Measurements from ENCODE around the gene TMEM9.

DNA sequence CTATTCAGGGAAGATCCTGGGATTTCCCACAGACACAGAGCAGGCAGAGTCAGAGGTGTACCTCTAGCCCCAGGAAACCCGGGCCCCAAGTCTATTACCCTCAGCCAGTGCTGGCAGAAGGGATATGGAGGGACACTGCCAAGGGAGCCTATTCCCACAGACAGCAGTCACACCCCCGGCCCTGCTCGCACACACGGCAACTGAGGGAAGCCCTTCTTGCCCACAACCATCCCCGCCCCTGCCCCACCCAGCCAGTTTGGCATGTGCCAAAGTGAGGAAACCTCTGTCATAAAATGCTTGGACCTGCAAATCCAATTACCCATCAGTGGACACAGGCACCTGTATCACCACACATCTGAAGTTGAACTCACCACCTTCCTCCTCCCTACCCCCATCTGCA is 48.6 kb downstream of the TMEM9 start:
- TF ChIP-seq CEBPB (IDR thresholded peaks at IDR 0.05) (no peak), FOXM1 (IDR thresholded peaks at IDR 0.05; ENCODE audit: borderline replicate concordance, low read depth) (no peak), CREB1 (IDR thresholded peaks at IDR 0.05; ENCODE audit: low read depth) (no peak), RAD21 (IDR thresholded peaks at IDR 0.05; ENCODE audit: low read depth) (no peak), TCF12 (IDR thresholded peaks at IDR 0.05; ENCODE audit: low read depth) (no peak)
- TF ChIP-seq, protein P1, sequence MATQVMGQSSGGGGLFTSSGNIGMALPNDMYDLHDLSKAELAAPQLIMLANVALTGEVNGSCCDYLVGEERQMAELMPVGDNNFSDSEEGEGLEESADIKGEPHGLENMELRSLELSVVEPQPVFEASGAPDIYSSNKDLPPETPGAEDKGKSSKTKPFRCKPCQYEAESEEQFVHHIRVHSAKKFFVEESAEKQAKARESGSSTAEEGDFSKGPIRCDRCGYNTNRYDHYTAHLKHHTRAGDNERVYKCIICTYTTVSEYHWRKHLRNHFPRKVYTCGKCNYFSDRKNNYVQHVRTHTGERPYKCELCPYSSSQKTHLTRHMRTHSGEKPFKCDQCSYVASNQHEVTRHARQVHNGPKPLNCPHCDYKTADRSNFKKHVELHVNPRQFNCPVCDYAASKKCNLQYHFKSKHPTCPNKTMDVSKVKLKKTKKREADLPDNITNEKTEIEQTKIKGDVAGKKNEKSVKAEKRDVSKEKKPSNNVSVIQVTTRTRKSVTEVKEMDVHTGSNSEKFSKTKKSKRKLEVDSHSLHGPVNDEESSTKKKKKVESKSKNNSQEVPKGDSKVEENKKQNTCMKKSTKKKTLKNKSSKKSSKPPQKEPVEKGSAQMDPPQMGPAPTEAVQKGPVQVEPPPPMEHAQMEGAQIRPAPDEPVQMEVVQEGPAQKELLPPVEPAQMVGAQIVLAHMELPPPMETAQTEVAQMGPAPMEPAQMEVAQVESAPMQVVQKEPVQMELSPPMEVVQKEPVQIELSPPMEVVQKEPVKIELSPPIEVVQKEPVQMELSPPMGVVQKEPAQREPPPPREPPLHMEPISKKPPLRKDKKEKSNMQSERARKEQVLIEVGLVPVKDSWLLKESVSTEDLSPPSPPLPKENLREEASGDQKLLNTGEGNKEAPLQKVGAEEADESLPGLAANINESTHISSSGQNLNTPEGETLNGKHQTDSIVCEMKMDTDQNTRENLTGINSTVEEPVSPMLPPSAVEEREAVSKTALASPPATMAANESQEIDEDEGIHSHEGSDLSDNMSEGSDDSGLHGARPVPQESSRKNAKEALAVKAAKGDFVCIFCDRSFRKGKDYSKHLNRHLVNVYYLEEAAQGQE (IDR thresholded peaks at IDR 0.05; ENCODE audit: low read depth): no peak

Data from Ishikawa (cell line).